ENCODE data around the gene CD300LD. TPM values are rescaled to one million over a fixed set of nuclear protein-coding genes. Genes with fewer than 3 reads are reported as not detected.

CD300LD gene
- total and polyA plus RNA-seq, 12 donors = not detected

- intact Hi-C loops (cut with DNase I) = no loop called here
- H3K27ac ChIP-seq = peak overlapping the region in 1 of 5 donors; percentile 45
- H3K36me3 ChIP-seq (replicated peaks in 1 of 2) = no peaks in the 10 kb centered on the region
- TF ChIP-seq CTCF (IDR thresholded peaks at IDR 0.05) (no peak), POLR2A (IDR thresholded peaks at IDR 0.05) (no peak)
- WGBS, 4 donors = 15 to 38% (median 22%) methylated on average over 3 of the region's 3 CpGs
- no peak for DNase-seq
- peaks cover 4% of the 10 kb centered on the region for H3K27me3 ChIP-seq
- H3K4me1 ChIP-seq (replicated peaks in 1 of 2) = no peaks in the 10 kb centered on the region
- H3K9me3 ChIP-seq (replicated peaks in 1 of 3) = no peaks in the 10 kb centered on the region
- H3K4me3 ChIP-seq = no peak overlapping the region
Observed at GRCh38 chr17:74599023-74599399, 6.9 kb upstream of the CD300LD start.

GRCh38 chr17:74598346-74599022, 6.4 kb upstream of the CD300LD start:
- WGBS, 4 donors = 51 to 77% (median 59%) methylated on average over 4 of the region's 4 CpGs
- Histone ChIP-seq H3K36me3 (replicated peaks in 1 of 2) (no peaks in the 10 kb centered on the region), H3K4me1 (replicated peaks in 1 of 2) (no peaks in the 10 kb centered on the region), H3K27ac (no peak overlapping the region), H3K9me3 (replicated peaks in 1 of 3) (no peaks in the 10 kb centered on the region), H3K27me3 (peaks cover 7% of the 10 kb centered on the region), H3K4me3 (no peak overlapping the region)
- no peak for TF ChIP-seq CTCF (IDR thresholded peaks at IDR 0.05)
- no peak for TF ChIP-seq POLR2A (IDR thresholded peaks at IDR 0.05)
- intact Hi-C loops (cut with DNase I) = no loop called here
- DNase-seq = no peak

- DNase-seq = no peak
- H3K9me3 ChIP-seq (replicated peaks in 1 of 3) = no peaks in the 10 kb centered on the region
- peaks cover 9% of the 10 kb centered on the region for H3K27me3 ChIP-seq
- no peaks in the 10 kb centered on the region for H3K36me3 ChIP-seq (replicated peaks in 1 of 2)
- 63 to 81% (median 68%) methylated on average over 8 of the region's 8 CpGs for WGBS, 4 donors
- TF ChIP-seq CTCF (IDR thresholded peaks at IDR 0.05) (no peak), POLR2A (IDR thresholded peaks at IDR 0.05) (no peak)
- no peak overlapping the region for H3K27ac ChIP-seq
- H3K4me3 ChIP-seq = no peak overlapping the region
- no peaks in the 10 kb centered on the region for H3K4me1 ChIP-seq (replicated peaks in 1 of 2)
- intact Hi-C loops (cut with DNase I) = no loop called here
Observed at GRCh38 chr17:74597069-74597790, 5.1 kb upstream of the CD300LD start.

GRCh38 chr17:74595037-74595750, 3.1 kb upstream of the CD300LD start:
- no peaks in the 10 kb centered on the region for H3K9me3 ChIP-seq (replicated peaks in 1 of 3)
- H3K27ac ChIP-seq = no peak overlapping the region
- TF ChIP-seq CTCF (IDR thresholded peaks at IDR 0.05) (no peak), POLR2A (IDR thresholded peaks at IDR 0.05) (no peak)
- intact Hi-C loops (cut with DNase I) = no loop called here
- no peaks in the 10 kb centered on the region for H3K36me3 ChIP-seq (replicated peaks in 1 of 2)
- DNase-seq = no peak
- no peaks in the 10 kb centered on the region for H3K4me1 ChIP-seq (replicated peaks in 1 of 2)
- no peak overlapping the region for H3K4me3 ChIP-seq
- whole genome bisulfite sequencing, 4 donors = 61 to 77% (median 63%) methylated on average over 5 to 6 of the region's 6 CpGs
- peaks cover 5% of the 10 kb centered on the region for H3K27me3 ChIP-seq
